ENCODE measurements around the gene GASK1B. TPM values are rescaled to one million over a fixed set of nuclear protein-coding genes. Genes with fewer than 3 reads are reported as not detected.

Gene GASK1B
- total and polyA plus RNA-seq, 2 donors (not counting 1 experiment from before 2014, with no cell fraction given), result 23.6 to 51.6 TPM

- H3K4me3 ChIP-seq (replicated peaks in 1 of 4; ENCODE audit: control extremely low read depth in 1 of 4, insufficient read depth in 1 of 4, low read depth in 3 of 4, low read length in 4 of 4), result no peak overlapping the region
- no peak overlapping the region for H3K9ac ChIP-seq (ENCODE audit: insufficient read depth, low read length)
- H3K27me3 ChIP-seq (ENCODE audit: control insufficient read depth, insufficient read depth, low read length), result peaks cover 3% of the 10 kb centered on the region
- no peaks in the 10 kb centered on the region for H3K9me3 ChIP-seq (ENCODE audit: control insufficient read depth, insufficient read depth, low read depth, low read length)
- no peaks in the 10 kb centered on the region for H3K79me2 ChIP-seq (ENCODE audit: control insufficient read depth, insufficient read depth, low read length)
- H3K4me1 ChIP-seq (ENCODE audit: control insufficient read depth, extremely low read depth, insufficient read depth, low read length), result no peaks in the 10 kb centered on the region
- H3K27ac ChIP-seq (ENCODE audit: insufficient read depth, low read length), result no peak overlapping the region
- H3K36me3 ChIP-seq (ENCODE audit: control insufficient read depth, insufficient read depth, low read length), result no peaks in the 10 kb centered on the region
- TF ChIP-seq CTCF (conservative IDR thresholded peaks at IDR 0.05 in 1 of 2, IDR thresholded peaks at IDR 0.05 in 1 of 2; ENCODE audit: low read depth in 1 of 2, low read length in 2 of 2) (no peak), EZH2 (IDR thresholded peaks at IDR 0.05; ENCODE audit: low read length, missing control alignments) (no peak)
- no peak for DNase-seq (ENCODE audit: low read depth in 2 of 2)
- H2AFZ ChIP-seq (ENCODE audit: low read length), result no peak overlapping the region
- no peaks in the 10 kb centered on the region for H4K20me1 ChIP-seq (ENCODE audit: control insufficient read depth, extremely low read depth, insufficient read depth, low read length)
- H3K4me2 ChIP-seq (ENCODE audit: extremely low read depth, insufficient read depth, low read length), result no peak overlapping the region
These were observed 22.5 kb upstream of the GASK1B start for GRCh38 chr4:158195297-158195696.

- peak; percentile 7 to 45 for DNase-seq (ENCODE audit: low read depth in 2 of 2)
- no peaks in the 10 kb centered on the region for H3K79me2 ChIP-seq (ENCODE audit: control insufficient read depth, insufficient read depth, low read length)
- peak; percentile 45 to 64 for TF ChIP-seq CTCF (conservative IDR thresholded peaks at IDR 0.05 in 1 of 2, IDR thresholded peaks at IDR 0.05 in 1 of 2; ENCODE audit: low read depth in 1 of 2, low read length in 2 of 2)
- TF ChIP-seq EZH2 (IDR thresholded peaks at IDR 0.05; ENCODE audit: low read length, missing control alignments), result no peak
- no peak overlapping the region for H3K27ac ChIP-seq (ENCODE audit: insufficient read depth, low read length)
- H4K20me1 ChIP-seq (ENCODE audit: control insufficient read depth, extremely low read depth, insufficient read depth, low read length), result no peaks in the 10 kb centered on the region
- no peak overlapping the region for H3K4me2 ChIP-seq (ENCODE audit: extremely low read depth, insufficient read depth, low read length)
- no peaks in the 10 kb centered on the region for H3K9me3 ChIP-seq (ENCODE audit: control insufficient read depth, insufficient read depth, low read depth, low read length)
- H3K36me3 ChIP-seq (ENCODE audit: control insufficient read depth, insufficient read depth, low read length), result no peaks in the 10 kb centered on the region
- H3K4me1 ChIP-seq (ENCODE audit: control insufficient read depth, extremely low read depth, insufficient read depth, low read length), result no peaks in the 10 kb centered on the region
- no peak overlapping the region for H3K9ac ChIP-seq (ENCODE audit: insufficient read depth, low read length)
- H3K4me3 ChIP-seq (replicated peaks in 1 of 4; ENCODE audit: control extremely low read depth in 1 of 4, insufficient read depth in 1 of 4, low read depth in 3 of 4, low read length in 4 of 4), result no peak overlapping the region
- H3K27me3 ChIP-seq (ENCODE audit: control insufficient read depth, insufficient read depth, low read length), result peaks cover 3% of the 10 kb centered on the region
- H2AFZ ChIP-seq (ENCODE audit: low read length), result no peak overlapping the region
These were observed 20.4 kb upstream of the GASK1B start for GRCh38 chr4:158193171-158193749.

- no peak overlapping the region for H3K4me3 ChIP-seq (replicated peaks in 1 of 4; ENCODE audit: control extremely low read depth in 1 of 4, insufficient read depth in 1 of 4, low read depth in 3 of 4, low read length in 4 of 4)
- TF ChIP-seq EZH2 (IDR thresholded peaks at IDR 0.05; ENCODE audit: low read length, missing control alignments) (no peak), CTCF (conservative IDR thresholded peaks at IDR 0.05 in 1 of 2, IDR thresholded peaks at IDR 0.05 in 1 of 2; ENCODE audit: low read depth in 1 of 2, low read length in 2 of 2) (no peak)
- DNase-seq (ENCODE audit: low read depth in 2 of 2), result no peak
- no peaks in the 10 kb centered on the region for H3K4me1 ChIP-seq (ENCODE audit: control insufficient read depth, extremely low read depth, insufficient read depth, low read length)
- no peak overlapping the region for H2AFZ ChIP-seq (ENCODE audit: low read length)
- H3K27ac ChIP-seq (ENCODE audit: insufficient read depth, low read length), result no peak overlapping the region
- peaks cover 3% of the 10 kb centered on the region for H3K27me3 ChIP-seq (ENCODE audit: control insufficient read depth, insufficient read depth, low read length)
- H3K9me3 ChIP-seq (ENCODE audit: control insufficient read depth, insufficient read depth, low read depth, low read length), result no peaks in the 10 kb centered on the region
- H4K20me1 ChIP-seq (ENCODE audit: control insufficient read depth, extremely low read depth, insufficient read depth, low read length), result no peaks in the 10 kb centered on the region
- H3K9ac ChIP-seq (ENCODE audit: insufficient read depth, low read length), result no peak overlapping the region
- no peak overlapping the region for H3K4me2 ChIP-seq (ENCODE audit: extremely low read depth, insufficient read depth, low read length)
- no peaks in the 10 kb centered on the region for H3K36me3 ChIP-seq (ENCODE audit: control insufficient read depth, insufficient read depth, low read length)
- H3K79me2 ChIP-seq (ENCODE audit: control insufficient read depth, insufficient read depth, low read length), result no peaks in the 10 kb centered on the region
These were observed 19.8 kb upstream of the GASK1B start for GRCh38 chr4:158192439-158193158.
